Activated naive CD4-positive, alpha-beta T cell treated with anti-CD3 and anti-CD28 coated beads, Interleukin-2, amount 10 ng/mL, durations not matched to agents 7 days and 5 days (primary cell): ENCODE measurements around the gene SLC26A5.
A peak's percentile ranks its signal among the peaks of the same experiment; 100 is the strongest.
"Not testable (repeated sequence)": the region's sequence is repeated elsewhere in the genome, so short reads cannot be mapped to it uniquely, and the experiment has no call there.

Source experiments
- CTCF ChIA-PET: fragments of 350-600 bp; sonication (Branson Sonifier 250); formaldehyde crosslinking; loops from one replicate; lab custom pipeline; 2021; ENCODE audit warnings: antibody characterized with exemption; lab: Charles Lee
- DNase-seq: peaks from one replicate; pipeline ENCODE4 v3.0.0-alpha.2; 2020
- H3K27ac Mint-ChIP-seq: one replicate; pipeline ENCODE4 v1.8.0; 2021; ENCODE audit warnings: mild to moderate bottlenecking, moderate library complexity, mixed read lengths
- H3K27me3 Mint-ChIP-seq: one replicate; pipeline ENCODE4 v1.8.0; 2021; ENCODE audit warnings: mild to moderate bottlenecking, mixed read lengths
- H3K36me3 Mint-ChIP-seq: one replicate; pipeline ENCODE4 v1.8.0; 2021; ENCODE audit warnings: mixed read lengths
- H3K4me1 Mint-ChIP-seq: one replicate; pipeline ENCODE4 v1.8.0; 2021; ENCODE audit warnings: mixed read lengths
- H3K4me3 Mint-ChIP-seq: one replicate; pipeline ENCODE4 v1.8.0; 2021; ENCODE audit warnings: mild to moderate bottlenecking, moderate library complexity, mixed read lengths
- H3K9me3 Mint-ChIP-seq: one replicate; pipeline ENCODE4 v1.8.0; 2021; ENCODE audit warnings: mixed read lengths

Gene SLC26A5

GRCh38 chr7:103446049-103446520 lies at the start of gene SLC26A5:
SLC26A5 (minus strand) TSS chr7:103446207; CDS start chr7:103421514, 24,693 bp downstream.
- no peak within 1 kb of the TSS for H3K27ac Mint-ChIP-seq
- H3K4me3 Mint-ChIP-seq: peak within 1 kb of the TSS; percentile 64
- no peaks in the 10 kb centered on the region for H3K36me3 Mint-ChIP-seq
- peaks cover 9% of the 10 kb centered on the region for H3K4me1 Mint-ChIP-seq
- DNase-seq: peak; percentile 30
- peaks cover 78% of the 10 kb centered on the region for H3K27me3 Mint-ChIP-seq
- CTCF ChIA-PET: no interaction called here
- H3K9me3 Mint-ChIP-seq: no peaks in the 10 kb centered on the region

- no peaks in the 10 kb centered on the region for H3K36me3 Mint-ChIP-seq
- no peaks in the 10 kb centered on the region for H3K9me3 Mint-ChIP-seq
- H3K4me3 Mint-ChIP-seq: no peak overlapping the region
- no peak overlapping the region for H3K27ac Mint-ChIP-seq
- CTCF ChIA-PET: no interaction called here
- DNase-seq: no peak
- H3K27me3 Mint-ChIP-seq: no peaks in the 10 kb centered on the region
- no peaks in the 10 kb centered on the region for H3K4me1 Mint-ChIP-seq
Measured at GRCh38 chr7:103487419-103487818, 41.4 kb upstream of the SLC26A5 start.

- H3K4me1 Mint-ChIP-seq, H3K27ac Mint-ChIP-seq, H3K9me3 Mint-ChIP-seq, H3K4me3 Mint-ChIP-seq, H3K27me3 Mint-ChIP-seq, DNase-seq, H3K36me3 Mint-ChIP-seq, CTCF ChIA-PET: not testable (repeated sequence)
Measured at GRCh38 chr7:103486873-103487272, 40.9 kb upstream of the SLC26A5 start.

- H3K9me3 Mint-ChIP-seq: no peaks in the 10 kb centered on the region
- no peak overlapping the region for H3K27ac Mint-ChIP-seq
- no peaks in the 10 kb centered on the region for H3K27me3 Mint-ChIP-seq
- CTCF ChIA-PET: no interaction called here
- H3K4me1 Mint-ChIP-seq: no peaks in the 10 kb centered on the region
- H3K4me3 Mint-ChIP-seq: no peak overlapping the region
- H3K36me3 Mint-ChIP-seq: no peaks in the 10 kb centered on the region
- no peak for DNase-seq
Measured at GRCh38 chr7:103480771-103481170, 34.8 kb upstream of the SLC26A5 start.

GRCh38 chr7:103474956-103475355 lies 28.9 kb upstream of the SLC26A5 start:
- no peak overlapping the region for H3K27ac Mint-ChIP-seq

GRCh38 chr7:103469095-103469948 lies 23.3 kb upstream of the SLC26A5 start:
- CTCF ChIA-PET: interaction anchor here (1.1 kb wide), 1 partner anchor 9 kb away, joined by 3 read pairs; no protein-coding TSS in a partner anchor

More at GRCh38 chr7:103474956-103475355, 28.9 kb upstream of the SLC26A5 start:
- no peaks in the 10 kb centered on the region for H3K27me3 Mint-ChIP-seq
- H3K36me3 Mint-ChIP-seq: no peaks in the 10 kb centered on the region
- H3K9me3 Mint-ChIP-seq: no peaks in the 10 kb centered on the region
- CTCF ChIA-PET: no interaction called here
- no peaks in the 10 kb centered on the region for H3K4me1 Mint-ChIP-seq
- DNase-seq: no peak
- no peak overlapping the region for H3K4me3 Mint-ChIP-seq

GRCh38 chr7:103466814-103467213 lies 20.8 kb upstream of the SLC26A5 start:
- Mint-ChIP-seq H3K36me3 (no peaks in the 10 kb centered on the region), H3K9me3 (no peaks in the 10 kb centered on the region), H3K27ac (no peak overlapping the region), H3K27me3 (peaks cover 16% of the 10 kb centered on the region), H3K4me1 (no peaks in the 10 kb centered on the region), H3K4me3 (no peak overlapping the region)
- no peak for DNase-seq
- CTCF ChIA-PET: no interaction called here

More at GRCh38 chr7:103469095-103469948, 23.3 kb upstream of the SLC26A5 start:
- Mint-ChIP-seq H3K36me3 (no peaks in the 10 kb centered on the region), H3K27ac (no peak overlapping the region), H3K27me3 (peaks cover 12% of the 10 kb centered on the region), H3K9me3 (no peaks in the 10 kb centered on the region), H3K4me3 (no peak overlapping the region), H3K4me1 (no peaks in the 10 kb centered on the region)
- DNase-seq: no peak

GRCh38 chr7:103462358-103462757 lies 16.4 kb upstream of the SLC26A5 start:
- no peak overlapping the region for H3K27ac Mint-ChIP-seq
- CTCF ChIA-PET: no interaction called here
- DNase-seq: no peak
- peaks cover 23% of the 10 kb centered on the region for H3K27me3 Mint-ChIP-seq
- H3K9me3 Mint-ChIP-seq: no peaks in the 10 kb centered on the region
- no peaks in the 10 kb centered on the region for H3K4me1 Mint-ChIP-seq
- H3K4me3 Mint-ChIP-seq: no peak overlapping the region
- H3K36me3 Mint-ChIP-seq: no peaks in the 10 kb centered on the region

- Mint-ChIP-seq H3K27me3 (peaks cover 67% of the 10 kb centered on the region), H3K9me3 (peaks cover 6% of the 10 kb centered on the region), H3K4me1 (peaks cover 9% of the 10 kb centered on the region), H3K36me3 (no peaks in the 10 kb centered on the region), H3K4me3 (no peak overlapping the region), H3K27ac (no peak overlapping the region)
- CTCF ChIA-PET: interaction anchor here (0.6 kb wide), 1 partner anchor 348 kb away, joined by 3 read pairs; no protein-coding TSS in a partner anchor
- DNase-seq: peak; percentile 56
Measured at GRCh38 chr7:103447073-103447960, 1.3 kb upstream of the SLC26A5 start.

GRCh38 chr7:103445228-103446048 lies 569 bp downstream of the SLC26A5 start:
- Mint-ChIP-seq H3K36me3 (no peaks in the 10 kb centered on the region), H3K27me3 (peaks cover 82% of the 10 kb centered on the region), H3K4me3 (peak overlapping the region; percentile 64), H3K27ac (no peak overlapping the region), H3K9me3 (no peaks in the 10 kb centered on the region), H3K4me1 (peaks cover 9% of the 10 kb centered on the region)
- CTCF ChIA-PET: no interaction called here
- no peak for DNase-seq

GRCh38 chr7:103439661-103440060 lies 6.3 kb downstream of the SLC26A5 start:
- Mint-ChIP-seq H3K27ac (no peak overlapping the region), H3K4me1 (no peaks in the 10 kb centered on the region), H3K36me3 (no peaks in the 10 kb centered on the region), H3K27me3 (peaks cover 49% of the 10 kb centered on the region), H3K4me3 (no peak overlapping the region), H3K9me3 (no peaks in the 10 kb centered on the region)
- CTCF ChIA-PET: no interaction called here
- DNase-seq: no peak

GRCh38 chr7:103437623-103438022 lies 8.4 kb downstream of the SLC26A5 start:
- no peaks in the 10 kb centered on the region for H3K9me3 Mint-ChIP-seq
- H3K36me3 Mint-ChIP-seq: no peaks in the 10 kb centered on the region
- no peak overlapping the region for H3K27ac Mint-ChIP-seq
- no peak overlapping the region for H3K4me3 Mint-ChIP-seq
- DNase-seq: no peak
- CTCF ChIA-PET: no interaction called here
- H3K4me1 Mint-ChIP-seq: peaks cover 1% of the 10 kb centered on the region
- peaks cover 30% of the 10 kb centered on the region for H3K27me3 Mint-ChIP-seq

GRCh38 chr7:103432712-103433111 lies 13.3 kb downstream of the SLC26A5 start:
- no peak overlapping the region for H3K27ac Mint-ChIP-seq
- CTCF ChIA-PET: no interaction called here
- DNase-seq: no peak
- no peaks in the 10 kb centered on the region for H3K9me3 Mint-ChIP-seq
- H3K36me3 Mint-ChIP-seq: no peaks in the 10 kb centered on the region
- peaks cover 7% of the 10 kb centered on the region for H3K27me3 Mint-ChIP-seq
- H3K4me3 Mint-ChIP-seq: no peak overlapping the region
- H3K4me1 Mint-ChIP-seq: peaks cover 3% of the 10 kb centered on the region
